ENCODE data around the gene CA4.
"Not testable (repeated sequence)": the region's sequence is repeated elsewhere in the genome, so short reads cannot be mapped to it uniquely, and the experiment has no call there.

Gene CA4

GRCh38 chr17:60111661-60112060, 38.1 kb upstream of the CA4 start:
- not testable (repeated sequence) for H3K27me3 ChIP-seq (ENCODE audit: low read depth, low read length); H3K27ac ChIP-seq (ENCODE audit: low read length); H3K9me3 ChIP-seq (ENCODE audit: control insufficient read depth in 1 of 2, low read length in 2 of 2); H3K36me3 ChIP-seq (ENCODE audit: control insufficient read depth in 1 of 2, insufficient read depth in 2 of 2, low read length in 2 of 2); H3K4me1 ChIP-seq (ENCODE audit: control insufficient read depth in 1 of 2, insufficient read depth in 2 of 2, low read length in 2 of 2); H3K4me3 ChIP-seq (ENCODE audit: low read depth in 1 of 2, low read length in 2 of 2)

GRCh38 chr17:60115364-60115763, 34.4 kb upstream of the CA4 start:
- H3K9me3 ChIP-seq (ENCODE audit: control insufficient read depth in 1 of 2, low read length in 2 of 2); H3K36me3 ChIP-seq (ENCODE audit: control insufficient read depth in 1 of 2, insufficient read depth in 2 of 2, low read length in 2 of 2); H3K27me3 ChIP-seq (ENCODE audit: low read depth, low read length); H3K4me1 ChIP-seq (ENCODE audit: control insufficient read depth in 1 of 2, insufficient read depth in 2 of 2, low read length in 2 of 2); H3K27ac ChIP-seq (ENCODE audit: low read length); H3K4me3 ChIP-seq (ENCODE audit: low read depth in 1 of 2, low read length in 2 of 2): not testable (repeated sequence)

DNA sequence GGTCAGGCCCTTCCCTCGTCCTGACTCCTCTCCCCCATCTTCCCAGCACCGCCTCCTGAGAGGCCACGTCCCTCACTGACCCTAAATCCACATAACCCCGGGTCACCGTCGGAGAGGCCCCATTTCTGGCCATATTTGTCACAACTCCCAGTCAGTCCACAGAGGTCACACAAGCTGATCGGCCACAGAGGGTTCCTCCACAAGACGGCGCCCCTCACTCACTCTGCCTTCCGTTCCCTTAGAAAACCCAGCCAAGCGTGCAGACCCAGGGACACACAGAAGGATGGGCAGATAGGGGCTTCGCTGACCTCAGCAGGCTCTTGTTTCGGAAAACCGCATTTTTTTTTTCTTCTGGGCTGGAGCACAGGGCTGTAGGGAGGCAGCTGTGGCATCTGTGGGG, 33.6 kb upstream of the CA4 start:
- H3K4me3 ChIP-seq (ENCODE audit: low read depth in 1 of 2, low read length in 2 of 2); H3K9me3 ChIP-seq (ENCODE audit: control insufficient read depth in 1 of 2, low read length in 2 of 2); H3K27me3 ChIP-seq (ENCODE audit: low read depth, low read length); H3K4me1 ChIP-seq (ENCODE audit: control insufficient read depth in 1 of 2, insufficient read depth in 2 of 2, low read length in 2 of 2); H3K27ac ChIP-seq (ENCODE audit: low read length); H3K36me3 ChIP-seq (ENCODE audit: control insufficient read depth in 1 of 2, insufficient read depth in 2 of 2, low read length in 2 of 2): not testable (repeated sequence)

DNA sequence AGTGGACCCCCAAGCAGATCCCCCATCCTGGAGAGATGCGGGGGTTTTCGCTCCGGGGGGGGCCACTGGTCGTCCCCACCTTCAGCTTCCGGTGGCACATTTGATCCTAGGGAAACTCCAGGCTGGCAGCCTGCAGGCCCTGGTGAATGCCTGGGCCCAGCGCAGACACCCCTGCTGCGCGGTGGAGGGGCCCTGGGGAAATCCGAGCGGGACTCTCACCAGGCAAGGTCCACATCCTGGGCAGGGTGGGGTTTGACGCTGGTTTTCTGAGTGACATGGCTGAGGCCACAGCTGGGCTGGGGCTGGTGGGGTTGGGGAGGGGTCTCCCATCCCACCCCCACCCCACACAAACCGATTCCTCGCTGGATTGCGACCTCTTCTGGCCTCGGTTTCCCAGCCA, 30.6 kb upstream of the CA4 start:
- not testable (repeated sequence) for H3K27me3 ChIP-seq (ENCODE audit: low read depth, low read length); H3K4me3 ChIP-seq (ENCODE audit: low read depth in 1 of 2, low read length in 2 of 2); H3K27ac ChIP-seq (ENCODE audit: low read length); H3K9me3 ChIP-seq (ENCODE audit: control insufficient read depth in 1 of 2, low read length in 2 of 2); H3K36me3 ChIP-seq (ENCODE audit: control insufficient read depth in 1 of 2, insufficient read depth in 2 of 2, low read length in 2 of 2); H3K4me1 ChIP-seq (ENCODE audit: control insufficient read depth in 1 of 2, insufficient read depth in 2 of 2, low read length in 2 of 2)

- H3K27ac ChIP-seq (ENCODE audit: low read length); H3K9me3 ChIP-seq (ENCODE audit: control insufficient read depth in 1 of 2, low read length in 2 of 2); H3K4me1 ChIP-seq (ENCODE audit: control insufficient read depth in 1 of 2, insufficient read depth in 2 of 2, low read length in 2 of 2); H3K36me3 ChIP-seq (ENCODE audit: control insufficient read depth in 1 of 2, insufficient read depth in 2 of 2, low read length in 2 of 2); H3K4me3 ChIP-seq (ENCODE audit: low read depth in 1 of 2, low read length in 2 of 2); H3K27me3 ChIP-seq (ENCODE audit: low read depth, low read length): not testable (repeated sequence)
These were observed 29.7 kb upstream of the CA4 start for GRCh38 chr17:60119807-60120748.

DNA sequence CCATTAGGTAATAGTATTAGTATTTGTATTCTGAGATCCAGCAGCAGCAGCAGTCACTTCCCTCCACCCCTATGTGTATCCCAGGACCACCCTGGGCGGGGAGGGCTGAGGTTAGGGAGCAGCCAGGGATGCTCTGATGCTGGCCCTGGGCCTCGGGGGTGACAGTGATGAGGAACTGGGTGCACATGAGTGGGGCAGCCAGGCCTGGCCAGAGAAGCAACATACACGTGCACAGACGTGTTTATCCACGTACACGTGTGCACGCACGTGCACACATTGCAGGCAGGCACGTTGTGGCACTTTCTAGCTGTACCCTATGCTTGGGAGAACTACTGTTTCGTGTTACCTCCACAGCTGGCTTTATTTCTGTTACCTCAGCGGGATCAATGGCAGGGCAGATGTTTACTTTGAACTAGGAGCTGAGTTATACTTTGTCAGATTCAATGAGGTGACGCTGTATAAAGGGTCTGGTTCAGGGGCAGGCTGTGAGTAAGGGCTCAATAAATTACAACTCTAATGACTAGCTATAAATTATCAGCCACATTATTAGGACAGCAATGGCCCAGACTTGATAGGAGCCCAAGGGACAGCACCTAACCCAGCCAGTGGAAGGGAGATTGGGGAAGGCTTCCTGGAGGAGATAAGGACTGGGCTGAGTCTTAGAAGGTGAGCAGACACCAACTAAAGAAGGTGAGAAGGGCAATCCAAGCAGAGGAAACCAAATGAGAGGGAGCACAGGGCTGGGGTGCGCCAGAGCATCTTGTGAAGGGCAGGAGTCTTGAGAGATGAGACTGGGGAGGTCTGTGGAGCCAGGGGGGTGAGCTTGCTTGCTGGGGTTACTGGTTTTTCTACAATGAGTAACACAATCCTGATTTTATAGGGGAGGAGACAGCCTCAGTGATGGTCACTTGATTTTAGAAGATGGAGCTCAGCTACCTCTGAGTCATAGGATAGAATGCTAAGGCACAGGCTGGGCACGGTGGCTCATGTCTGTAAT, 22.4 kb upstream of the CA4 start:
- Histone ChIP-seq H3K9me3 (ENCODE audit: control insufficient read depth in 1 of 2, low read length in 2 of 2) (no peaks in the 10 kb centered on the region), H3K4me1 (ENCODE audit: control insufficient read depth in 1 of 2, insufficient read depth in 2 of 2, low read length in 2 of 2) (no peaks in the 10 kb centered on the region), H3K27ac (ENCODE audit: low read length) (no peak overlapping the region), H3K36me3 (ENCODE audit: control insufficient read depth in 1 of 2, insufficient read depth in 2 of 2, low read length in 2 of 2) (peaks cover 2 to 3% of the 10 kb centered on the region in 2 donors), H3K27me3 (ENCODE audit: low read depth, low read length) (no peaks in the 10 kb centered on the region), H3K4me3 (ENCODE audit: low read depth in 1 of 2, low read length in 2 of 2) (no peak overlapping the region)

- Histone ChIP-seq H3K27me3 (ENCODE audit: low read depth, low read length) (no peaks in the 10 kb centered on the region), H3K9me3 (ENCODE audit: control insufficient read depth in 1 of 2, low read length in 2 of 2) (no peaks in the 10 kb centered on the region)
These were observed 21.5 kb upstream of the CA4 start for GRCh38 chr17:60128171-60128859.

GRCh38 chr17:60129164-60129563, 20.6 kb upstream of the CA4 start:
- H3K36me3 ChIP-seq (ENCODE audit: control insufficient read depth in 1 of 2, insufficient read depth in 2 of 2, low read length in 2 of 2): peaks cover 3 to 4% of the 10 kb centered on the region in 2 donors

More at GRCh38 chr17:60128171-60128859, 21.5 kb upstream of the CA4 start:
- H3K36me3 ChIP-seq (ENCODE audit: control insufficient read depth in 1 of 2, insufficient read depth in 2 of 2, low read length in 2 of 2): peaks cover 3 to 4% of the 10 kb centered on the region in 2 donors
- no peaks in the 10 kb centered on the region for H3K4me1 ChIP-seq (ENCODE audit: control insufficient read depth in 1 of 2, insufficient read depth in 2 of 2, low read length in 2 of 2)
- H3K27ac ChIP-seq (ENCODE audit: low read length): no peak overlapping the region
- H3K4me3 ChIP-seq (ENCODE audit: low read depth in 1 of 2, low read length in 2 of 2): no peak overlapping the region

GRCh38 chr17:60130466-60130865, 19.3 kb upstream of the CA4 start:
- Histone ChIP-seq H3K4me1 (ENCODE audit: control insufficient read depth in 1 of 2, insufficient read depth in 2 of 2, low read length in 2 of 2) (peaks cover 4 to 11% of the 10 kb centered on the region in 2 donors), H3K9me3 (ENCODE audit: control insufficient read depth in 1 of 2, low read length in 2 of 2) (no peaks in the 10 kb centered on the region), H3K27ac (ENCODE audit: low read length) (no peak overlapping the region), H3K4me3 (ENCODE audit: low read depth in 1 of 2, low read length in 2 of 2) (no peak overlapping the region), H3K27me3 (ENCODE audit: low read depth, low read length) (no peaks in the 10 kb centered on the region), H3K36me3 (ENCODE audit: control insufficient read depth in 1 of 2, insufficient read depth in 2 of 2, low read length in 2 of 2) (peaks cover 3 to 4% of the 10 kb centered on the region in 2 donors)

More at GRCh38 chr17:60129164-60129563, 20.6 kb upstream of the CA4 start:
- H3K4me1 ChIP-seq (ENCODE audit: control insufficient read depth in 1 of 2, insufficient read depth in 2 of 2, low read length in 2 of 2): peaks cover 0 to 3% of the 10 kb centered on the region in 2 donors
- no peaks in the 10 kb centered on the region for H3K27me3 ChIP-seq (ENCODE audit: low read depth, low read length)
- no peak overlapping the region for H3K4me3 ChIP-seq (ENCODE audit: low read depth in 1 of 2, low read length in 2 of 2)
- H3K27ac ChIP-seq (ENCODE audit: low read length): no peak overlapping the region
- H3K9me3 ChIP-seq (ENCODE audit: control insufficient read depth in 1 of 2, low read length in 2 of 2): no peaks in the 10 kb centered on the region

- Histone ChIP-seq H3K36me3 (ENCODE audit: control insufficient read depth in 1 of 2, insufficient read depth in 2 of 2, low read length in 2 of 2) (peaks cover 3 to 4% of the 10 kb centered on the region in 2 donors), H3K4me1 (ENCODE audit: control insufficient read depth in 1 of 2, insufficient read depth in 2 of 2, low read length in 2 of 2) (peaks cover 4 to 24% of the 10 kb centered on the region in 2 donors), H3K9me3 (ENCODE audit: control insufficient read depth in 1 of 2, low read length in 2 of 2) (no peaks in the 10 kb centered on the region), H3K4me3 (ENCODE audit: low read depth in 1 of 2, low read length in 2 of 2) (peak overlapping the region; percentile 71 to 92), H3K27ac (ENCODE audit: low read length) (peak overlapping the region; percentile 49), H3K27me3 (ENCODE audit: low read depth, low read length) (peaks cover 15% of the 10 kb centered on the region)
These were observed 15.2 kb upstream of the CA4 start for GRCh38 chr17:60134396-60135150.
